GM12878 (cell line): Measurements from ENCODE around the gene DYNC1H1. TPM values are rescaled to one million over a fixed set of nuclear protein-coding genes. Genes with fewer than 3 reads are reported as not detected.

Source experiments
- ATAC-seq: fragments of 200-7000 bp; cut with Tn5 transposase; 3 replicates; pipeline ENCODE4 v1.9.1; 2020; ENCODE audit warnings: mild to moderate bottlenecking, moderate library complexity
- BruUV-seq: library from RNA; stranded (reverse); fragments of 400-500 nt; replicated peaks from 2 replicates; lab custom pipeline; 2021; lab: Mats Ljungman, UMichigan
- CTCF ChIA-PET: fragments of 300-600 bp; sonication (Branson Sonifier 250); formaldehyde crosslinking; extraction: SDS; loops from one replicate; lab custom pipeline; 2021; ENCODE audit warnings: inconsistent platforms; lab: Yijun Ruan, JAX
- POLR2A ChIA-PET: fragments of 350-600 bp; formaldehyde crosslinking; extraction: SDS; loops from one replicate; lab custom pipeline; 2021; ENCODE audit warnings: inconsistent platforms; lab: Charles Lee
- RAD21 ChIA-PET: fragments of 300-600 bp; sonication (Branson Sonifier 250); formaldehyde crosslinking; loops from one replicate; lab custom pipeline; 2023; ENCODE audit warnings: antibody characterized with exemption; ENCODE audit not compliant: unreplicated experiment; lab: Charles Lee
- SMC1A ChIA-PET: fragments of 300-600 bp; sonication (Branson Sonifier 250); formaldehyde crosslinking; loops from one replicate; lab custom pipeline; 2023; ENCODE audit not compliant: unreplicated experiment, uncharacterized antibody; lab: Charles Lee
- DNase-seq: peaks from one replicate; pipeline ENCODE4 v3.0.0-alpha.2; 2011; ENCODE audit warnings: low read depth, low spot score
- FAIRE-seq: peaks from 3 replicates; lab custom pipeline; 2011; peaks lifted over from hg19 to GRCh38; lab: Jason Lieb, UNC
- H2AFZ ChIP-seq: 2 replicates; pipeline ENCODE4 v1.6.0; 2011; ENCODE audit warnings: low read depth, low read length, control low read depth; ENCODE audit not compliant: control insufficient read depth
- H3K27ac ChIP-seq: 2 replicates; pipeline ENCODE4 v1.5.1; 2011; ENCODE audit warnings: control low read depth; ENCODE audit not compliant: control insufficient read depth, insufficient read depth
- H3K27me3 ChIP-seq, 2 experiments: replicated peaks in 1 of 2; 2 replicates each; pipeline versions ENCODE4 v1.6.0 to v1.6.1; 2011; ENCODE audit warnings: low read length in 1 of 2; ENCODE audit not compliant: control insufficient read depth in 2 of 2, insufficient read depth in 2 of 2
- H3K36me3 ChIP-seq, 2 experiments: 2 replicates each; pipeline ENCODE4 v1.5.1; 2011; ENCODE audit warnings: low read length in 1 of 2; ENCODE audit not compliant: control insufficient read depth in 2 of 2, insufficient read depth in 2 of 2
- H3K4me1 ChIP-seq: 2 replicates; pipeline ENCODE4 v1.6.1; 2011; ENCODE audit warnings: mild to moderate bottlenecking, low read length, moderate library complexity, mixed read lengths; ENCODE audit not compliant: control insufficient read depth, insufficient read depth
- H3K4me2 ChIP-seq: 2 replicates; pipeline ENCODE4 v1.6.0; 2011; ENCODE audit warnings: control low read depth; ENCODE audit not compliant: control insufficient read depth, insufficient read depth
- H3K4me3 ChIP-seq: fragments of 200-600 bp; sonication (generic); 2 replicates; pipeline ENCODE4 v1.5.1; 2016
- H3K79me2 ChIP-seq: 2 replicates; pipeline ENCODE4 v1.6.0; 2011; ENCODE audit warnings: low read length; ENCODE audit not compliant: control insufficient read depth, insufficient read depth
- H3K9ac ChIP-seq: 2 replicates; pipeline ENCODE4 v1.8.0; 2011; ENCODE audit warnings: low read length, control low read depth, mixed read lengths; ENCODE audit not compliant: control insufficient read depth, insufficient read depth
- H3K9me3 ChIP-seq: replicated peaks from 3 replicates; pipeline ENCODE4 v1.5.1; 2011; ENCODE audit warnings: mild to moderate bottlenecking, low read length; ENCODE audit not compliant: control insufficient read depth, insufficient read depth
- H4K20me1 ChIP-seq: 2 replicates; pipeline ENCODE4 v1.6.0; 2011; ENCODE audit not compliant: control insufficient read depth, insufficient read depth
- ELK1 ChIP-seq: IDR thresholded peaks from 2 replicates; pipeline ENCODE4 v1.6.1; 2012; ENCODE audit warnings: low read depth, low read length, improper control_type of control experiment
- HSF1 ChIP-seq: fragments of 150-350 bp; IDR thresholded peaks from 2 replicates; pipeline ENCODE4 v1.6.1; 2014; ENCODE audit warnings: mild to moderate bottlenecking, low read depth, low read length
- MYB ChIP-seq: fragments of 150-350 bp; IDR thresholded peaks from 2 replicates; pipeline ENCODE4 v1.6.1; 2014; ENCODE audit warnings: mild to moderate bottlenecking, low read depth, low read length, borderline replicate concordance
- NBN ChIP-seq: fragments of 450-650 bp; IDR thresholded peaks from 2 replicates; pipeline ENCODE4 v1.6.1; 2016
- POLR2AphosphoS5 ChIP-seq: IDR thresholded peaks from 2 replicates; pipeline ENCODE4 v1.6.1; 2011; ENCODE audit warnings: mild to moderate bottlenecking, low read length, inconsistent platforms
- REST ChIP-seq: IDR thresholded peaks from 2 replicates; pipeline ENCODE4 v1.6.1; 2012; ENCODE audit warnings: mild to moderate bottlenecking, low read depth, low read length
- SMC3 ChIP-seq: IDR thresholded peaks from 2 replicates; pipeline ENCODE4 v1.6.1; 2011; ENCODE audit warnings: low read length, improper control_type of control experiment, borderline replicate concordance
- SUZ12 ChIP-seq: fragments of 200-600 bp; sonication (generic); IDR thresholded peaks from one replicate; pipeline ENCODE4 v1.6.1; 2018; ENCODE audit warnings: antibody characterized with exemption, mild to moderate bottlenecking; ENCODE audit not compliant: unreplicated experiment
- USF1 ChIP-seq: IDR thresholded peaks from 2 replicates; pipeline ENCODE4 v1.6.1; 2011; ENCODE audit warnings: borderline replicate concordance, low read depth, mild to moderate bottlenecking, moderate library complexity, mixed read lengths, low read length; ENCODE audit not compliant: insufficient read depth; ENCODE audit errors: extremely low read length
- ZBTB11 ChIP-seq: fragments of 450-650 bp; formaldehyde crosslinking; IDR thresholded peaks from 2 replicates; pipeline ENCODE4 v1.5.0; 2022; ENCODE audit warnings: mild to moderate bottlenecking, missing genetic modification characterization
- ZNF622 ChIP-seq: fragments of 450-650 bp; IDR thresholded peaks from 2 replicates; pipeline ENCODE4 v1.6.1; 2017; ENCODE audit warnings: mild to moderate bottlenecking, inconsistent platforms
- WGBS: methylation state at CpG from one replicate; pipeline ENCODE4 v1.1.6; 2016; ENCODE audit warnings: low lambda C conversion rate; ENCODE audit not compliant: insufficient replicate concordance, insufficient coverage; ENCODE audit errors: missing lambda C conversion rate; 5-methylcytosine and 5-hydroxymethylcytosine counted together
- in situ Hi-C: fragments of 300-500 bp; cut with MboI; formaldehyde crosslinking; loops from 9 replicates; pipeline ENCODE4 v1.14.3; 2018; ENCODE audit warnings: mixed read lengths
- intact Hi-C: fragments of 100-400 bp; cut with micrococcal nuclease; formaldehyde crosslinking; loops from one replicate; pipeline ENCODE4 v1.14.2; 2022; ENCODE audit not compliant: unreplicated experiment
- polyA plus RNA-seq, 11 experiments: library from polyadenylated mRNA; depleted of rRNA in 4 of 11; unstranded in 6 of 11; stranded (reverse) in 5 of 11; fragments of >200 nt; fragmentation: Nextera tagmentation in 4 of 11; fragmentation: Illumina TruSeq in 1 of 11; extraction: Ambion mirVana in 4 of 11; extraction: Trizol in 1 of 11; gene quantifications; 1 replicate in 1 of 11; 2 replicates in 10 of 11; pipeline versions ENCODE4 v1.2.1 to v1.2.3, GENCODE V29; 2011 to 2016; ENCODE audit warnings: inconsistent platforms in 2 of 11, missing spikeins in 2 of 11, low read depth in 1 of 11
- total RNA-seq, 4 experiments: library from RNA; depleted of rRNA in 3 of 4; stranded (reverse); fragments of >200 nt in 3 of 4; fragmentation: Illumina TruSeq in 1 of 4; extraction: Trizol in 1 of 4; gene quantifications; 2 replicates each; pipeline versions ENCODE4 v1.2.1 to v1.2.3, GENCODE V29; 2013 to 2021

The DYNC1H1 gene
- total and polyA plus RNA-seq, 10 of the 15 experiments (the other 5 are each of a cell fraction or from before 2014, with no cell fraction given) = 38.4 to 291 (median 111) TPM

- Histone ChIP-seq H3K9ac (no peak overlapping the region), H3K9me3 (no peaks in the 10 kb centered on the region), H3K79me2 (peaks cover 31% of the 10 kb centered on the region), H2AFZ (no peak overlapping the region), H3K27me3 (no peaks in the 10 kb centered on the region), H3K4me3 (no peak overlapping the region), H3K36me3 (0 out of 4 replicates have a peak, but pooled peaks cover 0 to 3% of the 10 kb centered on the region in 2 experiments), H3K4me1 (peaks cover 4% of the 10 kb centered on the region), H4K20me1 (no peaks in the 10 kb centered on the region; the same call in 1 of the 2 replicates), H3K4me2 (no peak overlapping the region), H3K27ac (no peak overlapping the region)
- in situ Hi-C loops = no loop called here
- ChIA-PET SMC1A (interaction anchor here (0.6 to 3.6 kb wide), 4 partner anchors 20 to 124 kb away, joined by 3 to 15 read pairs (median 3); no protein-coding TSS in a partner anchor), POLR2A (interaction anchor here (0.8 kb wide), 1 partner anchor 11 kb away, joined by 3 read pairs; no protein-coding TSS in a partner anchor), RAD21 (no interaction called here), CTCF (interaction anchor here (1.4 to 3.4 kb wide), 3 partner anchors 8 to 20 kb away, joined by 3 to 18 read pairs (median 9); no protein-coding TSS in a partner anchor)
- intact Hi-C loops = no loop called here
- DNase-seq (no peak), ATAC-seq (no peak), FAIRE-seq (no peak)
- no TSS peak for BruUV-seq
- WGBS = 96% methylated on average over 10 of the region's 10 CpGs
- TF ChIP-seq NBN (no peak), ZNF622 (no peak), USF1 (no peak), MYB (no peak), SUZ12 (no peak), HSF1 (no peak), ZBTB11 (no peak), POLR2AphosphoS5 (no peak), ELK1 (no peak), SMC3 (no peak), REST (no peak)
Observed at GRCh38 chr14:101972126-101972866, 7.9 kb downstream of the DYNC1H1 start.
